Measurements from ENCODE around the gene SFTA2.

The SFTA2 gene

GRCh38 chr6:30894935-30895334 lies 37.0 kb downstream of the SFTA2 start:
- DNase-seq: no peak

GRCh38 chr6:30894381-30894780 lies 37.6 kb downstream of the SFTA2 start:
- intact Hi-C loops (cut with DNase I): no loop called here
- peak in 1 of 42 donors; percentile 3 for DNase-seq

More at GRCh38 chr6:30894935-30895334, 37.0 kb downstream of the SFTA2 start:
- intact Hi-C loops (cut with DNase I): no loop called here

- intact Hi-C loops (cut with DNase I): no loop called here
- peak in 2 of 42 donors; percentile 1 to 13 for DNase-seq
Measured at GRCh38 chr6:30893666-30894065, 38.3 kb downstream of the SFTA2 start.

GRCh38 chr6:30893001-30893591 lies 38.9 kb downstream of the SFTA2 start:
- peak in 3 of 42 donors; percentile 6 to 32 (median 11) for DNase-seq

GRCh38 chr6:30891816-30892538 lies 40.0 kb downstream of the SFTA2 start:
- intact Hi-C loops (cut with DNase I): no loop called here
- peak in 5 of 42 donors; percentile 2 to 33 (median 11) for DNase-seq

More at GRCh38 chr6:30893001-30893591, 38.9 kb downstream of the SFTA2 start:
- intact Hi-C loops (cut with DNase I): no loop called here

- DNase-seq: peak in 2 of 42 donors; percentile 1 to 13
- intact Hi-C loops (cut with DNase I): no loop called here
Measured at GRCh38 chr6:30891450-30891723, 40.6 kb downstream of the SFTA2 start.

GRCh38 chr6:30890646-30891449 lies 41.1 kb downstream of the SFTA2 start:
- DNase-seq: peak in 4 of 42 donors; percentile 7 to 22 (median 14)

GRCh38 chr6:30889921-30890645 lies 41.9 kb downstream of the SFTA2 start:
- peak; percentile 72 to 95 (median 87) for DNase-seq
- intact Hi-C loops (cut with DNase I): loop anchor here (10.0 kb wide), 1 partner anchor 145 kb away; the partner anchor contains the start of genes FLOT1 and IER3

More at GRCh38 chr6:30890646-30891449, 41.1 kb downstream of the SFTA2 start:
- intact Hi-C loops (cut with DNase I): no loop called here

- peak in 1 of 42 donors; percentile 9 for DNase-seq
- intact Hi-C loops (cut with DNase I): loop anchor here (10.0 kb wide), 1 partner anchor 145 kb away; the partner anchor contains the start of genes FLOT1 and IER3
Measured at GRCh38 chr6:30889496-30889885, 42.5 kb downstream of the SFTA2 start.

- intact Hi-C loops (cut with DNase I): loop anchor here (10.0 kb wide), 1 partner anchor 144 kb away; the partner anchor contains the start of genes FLOT1 and IER3
- DNase-seq: peak in 2 of 42 donors; percentile 7 to 41
Measured at GRCh38 chr6:30888816-30889495, 43.0 kb downstream of the SFTA2 start.

GRCh38 chr6:30887901-30888815 lies 43.8 kb downstream of the SFTA2 start:
- peak in 21 of 42 donors; percentile 22 to 83 (median 54) for DNase-seq
- intact Hi-C loops (cut with DNase I): loop anchor here (10.0 kb wide), 1 partner anchor 143 kb away; the partner anchor contains the start of genes FLOT1 and IER3

- intact Hi-C loops (cut with DNase I): loop anchor here (10.0 kb wide), 1 partner anchor 142 kb away; the partner anchor contains the start of genes FLOT1 and IER3
- peak in 2 of 42 donors; percentile 9 to 25 for DNase-seq
Measured at GRCh38 chr6:30886897-30887255, 45.1 kb downstream of the SFTA2 start.

GRCh38 chr6:30885999-30886896 lies 45.7 kb downstream of the SFTA2 start:
- intact Hi-C loops (cut with DNase I): loop anchor here (2.0 to 10.0 kb wide), 2 partner anchors 27 to 141 kb away; partner anchors contain the start of genes FLOT1 and IER3
- peak; percentile 58 to 95 (median 78) for DNase-seq

- DNase-seq: peak in 8 of 42 donors; percentile 8 to 58 (median 30)
- intact Hi-C loops (cut with DNase I): loop anchor here (2.0 to 10.0 kb wide), 2 partner anchors 27 to 141 kb away; partner anchors contain the start of genes FLOT1 and IER3
Measured at GRCh38 chr6:30885481-30885998, 46.4 kb downstream of the SFTA2 start.
